PFSK-1 (cell line): ENCODE results near the gene ENPP1.
A peak's percentile ranks its signal among the peaks of the same experiment; 100 is the strongest.

Experiments used
- FOXP2 ChIP-seq: optimal IDR thresholded peaks from 2 replicates; pipeline ENCODE3; 2011; ENCODE audit warnings: borderline replicate concordance, control low read depth, inconsistent platforms; ENCODE audit not compliant: insufficient read depth; ENCODE audit errors: extremely low read length, extremely low read depth
- POLR2AphosphoS5 ChIP-seq: IDR thresholded peaks from 2 replicates; pipeline ENCODE4 v1.6.1; 2012; ENCODE audit warnings: low read depth, mild to moderate bottlenecking, control low read depth, low read length, moderate library complexity
- REST ChIP-seq, 2 experiments: IDR thresholded peaks; 2 replicates each; pipeline versions ENCODE4 v1.6.1 to v1.8.0; 2011 to 2012; ENCODE audit warnings: low read depth in 2 of 2, low read length in 2 of 2, control low read depth in 1 of 2, inconsistent platforms in 1 of 2, mild to moderate bottlenecking in 1 of 2, moderate library complexity in 1 of 2; ENCODE audit not compliant: insufficient read depth in 1 of 2
- SIN3A ChIP-seq: IDR thresholded peaks from 2 replicates; pipeline ENCODE4 v1.6.1; 2012; ENCODE audit warnings: mild to moderate bottlenecking, low read length, moderate library complexity, borderline replicate concordance; ENCODE audit not compliant: insufficient read depth
- TAF1 ChIP-seq: IDR thresholded peaks from 2 replicates; pipeline ENCODE4 v1.6.1; 2012; ENCODE audit warnings: low read length, control low read depth, borderline replicate concordance; ENCODE audit not compliant: insufficient read depth

The ENPP1 gene

GRCh38 chr6:131931063-131931750 lies 123.4 kb downstream of the ENPP1 start:
- no peak for TF ChIP-seq POLR2AphosphoS5
- no peak for TF ChIP-seq TAF1
- no peak for TF ChIP-seq FOXP2
- no peak for TF ChIP-seq REST (IDR thresholded peaks at IDR 0.05; ENCODE audit: insufficient read depth in 1 of 2, low read depth in 2 of 2, low read length in 2 of 2)
- no peak for TF ChIP-seq SIN3A

- TF ChIP-seq SIN3A: no peak
- no peak for TF ChIP-seq REST (IDR thresholded peaks at IDR 0.05; ENCODE audit: insufficient read depth in 1 of 2, low read depth in 2 of 2, low read length in 2 of 2)
- TF ChIP-seq POLR2AphosphoS5: no peak
- TF ChIP-seq FOXP2: no peak
- no peak for TF ChIP-seq TAF1
Observed at GRCh38 chr6:131936156-131936555, 128.3 kb downstream of the ENPP1 start.

GRCh38 chr6:131937226-131937625 lies 129.4 kb downstream of the ENPP1 start:
- TF ChIP-seq POLR2AphosphoS5 (no peak), SIN3A (no peak), FOXP2 (no peak), REST (IDR thresholded peaks at IDR 0.05; ENCODE audit: insufficient read depth in 1 of 2, low read depth in 2 of 2, low read length in 2 of 2) (no peak), TAF1 (no peak)

- TF ChIP-seq POLR2AphosphoS5 (no peak; the same call in 1 of the 2 replicates), TAF1 (no peak), FOXP2 (peak; percentile 74), SIN3A (0 out of 2 replicates have a peak, but pooled peaks have one; percentile 61), REST (IDR thresholded peaks at IDR 0.05; ENCODE audit: insufficient read depth in 1 of 2, low read depth in 2 of 2, low read length in 2 of 2) (peak in 1 of 2 experiments; percentile 69; a peak in 1 of 4 replicates)
Observed at GRCh38 chr6:131937703-131938631, 130.1 kb downstream of the ENPP1 start.
